ENCODE measurements around the gene ACYP1. TPM values are rescaled to one million over a fixed set of nuclear protein-coding genes. Genes with fewer than 3 reads are reported as not detected.

The ACYP1 gene
- total and polyA plus RNA-seq, 9 of the 15 experiments (the other 6 are each of a cell fraction or from before 2014, with no cell fraction given), result 19.9 to 113 (median 52.3) TPM

DNA sequence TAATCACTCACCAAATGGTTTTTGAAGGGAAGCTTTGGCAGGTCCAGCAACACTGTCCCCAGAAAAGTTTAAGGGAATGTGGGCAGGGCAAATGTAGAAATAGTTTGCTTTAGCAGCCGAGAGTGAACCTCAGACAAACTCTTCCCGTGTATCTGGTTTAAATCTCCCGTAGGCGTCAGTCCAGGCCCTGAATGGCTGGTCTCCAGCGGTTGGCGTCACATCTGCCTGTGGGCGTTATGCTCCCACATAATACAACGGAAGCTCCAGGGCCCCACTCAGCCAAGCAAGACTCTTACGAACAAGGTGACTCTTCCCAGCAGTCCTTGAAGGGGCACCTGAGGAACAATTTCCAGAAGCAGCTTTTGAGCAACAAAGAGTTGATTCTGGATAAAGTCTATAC lies 6.6 kb upstream of the ACYP1 start (continued):
- TF ChIP-seq, protein P1, sequence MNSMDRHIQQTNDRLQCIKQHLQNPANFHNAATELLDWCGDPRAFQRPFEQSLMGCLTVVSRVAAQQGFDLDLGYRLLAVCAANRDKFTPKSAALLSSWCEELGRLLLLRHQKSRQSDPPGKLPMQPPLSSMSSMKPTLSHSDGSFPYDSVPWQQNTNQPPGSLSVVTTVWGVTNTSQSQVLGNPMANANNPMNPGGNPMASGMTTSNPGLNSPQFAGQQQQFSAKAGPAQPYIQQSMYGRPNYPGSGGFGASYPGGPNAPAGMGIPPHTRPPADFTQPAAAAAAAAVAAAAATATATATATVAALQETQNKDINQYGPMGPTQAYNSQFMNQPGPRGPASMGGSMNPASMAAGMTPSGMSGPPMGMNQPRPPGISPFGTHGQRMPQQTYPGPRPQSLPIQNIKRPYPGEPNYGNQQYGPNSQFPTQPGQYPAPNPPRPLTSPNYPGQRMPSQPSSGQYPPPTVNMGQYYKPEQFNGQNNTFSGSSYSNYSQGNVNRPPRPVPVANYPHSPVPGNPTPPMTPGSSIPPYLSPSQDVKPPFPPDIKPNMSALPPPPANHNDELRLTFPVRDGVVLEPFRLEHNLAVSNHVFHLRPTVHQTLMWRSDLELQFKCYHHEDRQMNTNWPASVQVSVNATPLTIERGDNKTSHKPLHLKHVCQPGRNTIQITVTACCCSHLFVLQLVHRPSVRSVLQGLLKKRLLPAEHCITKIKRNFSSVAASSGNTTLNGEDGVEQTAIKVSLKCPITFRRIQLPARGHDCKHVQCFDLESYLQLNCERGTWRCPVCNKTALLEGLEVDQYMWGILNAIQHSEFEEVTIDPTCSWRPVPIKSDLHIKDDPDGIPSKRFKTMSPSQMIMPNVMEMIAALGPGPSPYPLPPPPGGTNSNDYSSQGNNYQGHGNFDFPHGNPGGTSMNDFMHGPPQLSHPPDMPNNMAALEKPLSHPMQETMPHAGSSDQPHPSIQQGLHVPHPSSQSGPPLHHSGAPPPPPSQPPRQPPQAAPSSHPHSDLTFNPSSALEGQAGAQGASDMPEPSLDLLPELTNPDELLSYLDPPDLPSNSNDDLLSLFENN (IDR thresholded peaks at IDR 0.05; ENCODE audit: low read depth in 2 of 2, low read length in 2 of 2), result no peak
- peak; percentile 51; the same call in 1 of the 2 replicates for TF ChIP-seq ATF7 (IDR thresholded peaks at IDR 0.05)
- 0 out of 2 replicates have a peak, but pooled peaks have one; percentile 19 for TF ChIP-seq CXXC5 (CRISPR knock-in tag; IDR thresholded peaks at IDR 0.05)
- TF ChIP-seq RNF2 (IDR thresholded peaks at IDR 0.05), result no peak
- TF ChIP-seq, protein P2, sequence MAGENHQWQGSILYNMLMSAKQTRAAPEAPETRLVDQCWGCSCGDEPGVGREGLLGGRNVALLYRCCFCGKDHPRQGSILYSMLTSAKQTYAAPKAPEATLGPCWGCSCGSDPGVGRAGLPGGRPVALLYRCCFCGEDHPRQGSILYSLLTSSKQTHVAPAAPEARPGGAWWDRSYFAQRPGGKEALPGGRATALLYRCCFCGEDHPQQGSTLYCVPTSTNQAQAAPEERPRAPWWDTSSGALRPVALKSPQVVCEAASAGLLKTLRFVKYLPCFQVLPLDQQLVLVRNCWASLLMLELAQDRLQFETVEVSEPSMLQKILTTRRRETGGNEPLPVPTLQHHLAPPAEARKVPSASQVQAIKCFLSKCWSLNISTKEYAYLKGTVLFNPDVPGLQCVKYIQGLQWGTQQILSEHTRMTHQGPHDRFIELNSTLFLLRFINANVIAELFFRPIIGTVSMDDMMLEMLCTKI (IDR thresholded peaks at IDR 0.05; ENCODE audit: partially characterized antibody), result no peak
- TF ChIP-seq, protein P3, sequence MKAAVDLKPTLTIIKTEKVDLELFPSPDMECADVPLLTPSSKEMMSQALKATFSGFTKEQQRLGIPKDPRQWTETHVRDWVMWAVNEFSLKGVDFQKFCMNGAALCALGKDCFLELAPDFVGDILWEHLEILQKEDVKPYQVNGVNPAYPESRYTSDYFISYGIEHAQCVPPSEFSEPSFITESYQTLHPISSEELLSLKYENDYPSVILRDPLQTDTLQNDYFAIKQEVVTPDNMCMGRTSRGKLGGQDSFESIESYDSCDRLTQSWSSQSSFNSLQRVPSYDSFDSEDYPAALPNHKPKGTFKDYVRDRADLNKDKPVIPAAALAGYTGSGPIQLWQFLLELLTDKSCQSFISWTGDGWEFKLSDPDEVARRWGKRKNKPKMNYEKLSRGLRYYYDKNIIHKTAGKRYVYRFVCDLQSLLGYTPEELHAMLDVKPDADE (conservative IDR thresholded peaks at IDR 0.05; ENCODE audit: control insufficient read depth, low read depth, low read length), result no peak
- TF ChIP-seq, protein P4, sequence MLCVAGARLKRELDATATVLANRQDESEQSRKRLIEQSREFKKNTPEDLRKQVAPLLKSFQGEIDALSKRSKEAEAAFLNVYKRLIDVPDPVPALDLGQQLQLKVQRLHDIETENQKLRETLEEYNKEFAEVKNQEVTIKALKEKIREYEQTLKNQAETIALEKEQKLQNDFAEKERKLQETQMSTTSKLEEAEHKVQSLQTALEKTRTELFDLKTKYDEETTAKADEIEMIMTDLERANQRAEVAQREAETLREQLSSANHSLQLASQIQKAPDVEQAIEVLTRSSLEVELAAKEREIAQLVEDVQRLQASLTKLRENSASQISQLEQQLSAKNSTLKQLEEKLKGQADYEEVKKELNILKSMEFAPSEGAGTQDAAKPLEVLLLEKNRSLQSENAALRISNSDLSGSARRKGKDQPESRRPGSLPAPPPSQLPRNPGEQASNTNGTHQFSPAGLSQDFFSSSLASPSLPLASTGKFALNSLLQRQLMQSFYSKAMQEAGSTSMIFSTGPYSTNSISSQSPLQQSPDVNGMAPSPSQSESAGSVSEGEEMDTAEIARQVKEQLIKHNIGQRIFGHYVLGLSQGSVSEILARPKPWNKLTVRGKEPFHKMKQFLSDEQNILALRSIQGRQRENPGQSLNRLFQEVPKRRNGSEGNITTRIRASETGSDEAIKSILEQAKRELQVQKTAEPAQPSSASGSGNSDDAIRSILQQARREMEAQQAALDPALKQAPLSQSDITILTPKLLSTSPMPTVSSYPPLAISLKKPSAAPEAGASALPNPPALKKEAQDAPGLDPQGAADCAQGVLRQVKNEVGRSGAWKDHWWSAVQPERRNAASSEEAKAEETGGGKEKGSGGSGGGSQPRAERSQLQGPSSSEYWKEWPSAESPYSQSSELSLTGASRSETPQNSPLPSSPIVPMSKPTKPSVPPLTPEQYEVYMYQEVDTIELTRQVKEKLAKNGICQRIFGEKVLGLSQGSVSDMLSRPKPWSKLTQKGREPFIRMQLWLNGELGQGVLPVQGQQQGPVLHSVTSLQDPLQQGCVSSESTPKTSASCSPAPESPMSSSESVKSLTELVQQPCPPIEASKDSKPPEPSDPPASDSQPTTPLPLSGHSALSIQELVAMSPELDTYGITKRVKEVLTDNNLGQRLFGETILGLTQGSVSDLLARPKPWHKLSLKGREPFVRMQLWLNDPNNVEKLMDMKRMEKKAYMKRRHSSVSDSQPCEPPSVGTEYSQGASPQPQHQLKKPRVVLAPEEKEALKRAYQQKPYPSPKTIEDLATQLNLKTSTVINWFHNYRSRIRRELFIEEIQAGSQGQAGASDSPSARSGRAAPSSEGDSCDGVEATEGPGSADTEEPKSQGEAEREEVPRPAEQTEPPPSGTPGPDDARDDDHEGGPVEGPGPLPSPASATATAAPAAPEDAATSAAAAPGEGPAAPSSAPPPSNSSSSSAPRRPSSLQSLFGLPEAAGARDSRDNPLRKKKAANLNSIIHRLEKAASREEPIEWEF (CRISPR knock-in tag; IDR thresholded peaks at IDR 0.05), result no peak
- TF ChIP-seq, protein P5, sequence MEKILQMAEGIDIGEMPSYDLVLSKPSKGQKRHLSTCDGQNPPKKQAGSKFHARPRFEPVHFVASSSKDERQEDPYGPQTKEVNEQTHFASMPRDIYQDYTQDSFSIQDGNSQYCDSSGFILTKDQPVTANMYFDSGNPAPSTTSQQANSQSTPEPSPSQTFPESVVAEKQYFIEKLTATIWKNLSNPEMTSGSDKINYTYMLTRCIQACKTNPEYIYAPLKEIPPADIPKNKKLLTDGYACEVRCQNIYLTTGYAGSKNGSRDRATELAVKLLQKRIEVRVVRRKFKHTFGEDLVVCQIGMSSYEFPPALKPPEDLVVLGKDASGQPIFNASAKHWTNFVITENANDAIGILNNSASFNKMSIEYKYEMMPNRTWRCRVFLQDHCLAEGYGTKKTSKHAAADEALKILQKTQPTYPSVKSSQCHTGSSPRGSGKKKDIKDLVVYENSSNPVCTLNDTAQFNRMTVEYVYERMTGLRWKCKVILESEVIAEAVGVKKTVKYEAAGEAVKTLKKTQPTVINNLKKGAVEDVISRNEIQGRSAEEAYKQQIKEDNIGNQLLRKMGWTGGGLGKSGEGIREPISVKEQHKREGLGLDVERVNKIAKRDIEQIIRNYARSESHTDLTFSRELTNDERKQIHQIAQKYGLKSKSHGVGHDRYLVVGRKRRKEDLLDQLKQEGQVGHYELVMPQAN (IDR thresholded peaks at IDR 0.05; ENCODE audit: borderline replicate concordance), result no peak
- TF ChIP-seq GABPA (tag; conservative IDR thresholded peaks at IDR 0.05; ENCODE audit: low read depth), result peak; percentile 34
- no peak for TF ChIP-seq RBBP5 (IDR thresholded peaks at IDR 0.05; ENCODE audit: borderline replicate concordance, insufficient read depth, low read length, poor library complexity, severe bottlenecking)
- peak; percentile 43; the same call in 1 of the 2 replicates for TF ChIP-seq CREB1 (IDR thresholded peaks at IDR 0.05)
- no peak for TF ChIP-seq CREB1 (CRISPR knock-in tag; IDR thresholded peaks at IDR 0.05)
